ENCODE results near the gene TIGD4.

The TIGD4 gene

DNA sequence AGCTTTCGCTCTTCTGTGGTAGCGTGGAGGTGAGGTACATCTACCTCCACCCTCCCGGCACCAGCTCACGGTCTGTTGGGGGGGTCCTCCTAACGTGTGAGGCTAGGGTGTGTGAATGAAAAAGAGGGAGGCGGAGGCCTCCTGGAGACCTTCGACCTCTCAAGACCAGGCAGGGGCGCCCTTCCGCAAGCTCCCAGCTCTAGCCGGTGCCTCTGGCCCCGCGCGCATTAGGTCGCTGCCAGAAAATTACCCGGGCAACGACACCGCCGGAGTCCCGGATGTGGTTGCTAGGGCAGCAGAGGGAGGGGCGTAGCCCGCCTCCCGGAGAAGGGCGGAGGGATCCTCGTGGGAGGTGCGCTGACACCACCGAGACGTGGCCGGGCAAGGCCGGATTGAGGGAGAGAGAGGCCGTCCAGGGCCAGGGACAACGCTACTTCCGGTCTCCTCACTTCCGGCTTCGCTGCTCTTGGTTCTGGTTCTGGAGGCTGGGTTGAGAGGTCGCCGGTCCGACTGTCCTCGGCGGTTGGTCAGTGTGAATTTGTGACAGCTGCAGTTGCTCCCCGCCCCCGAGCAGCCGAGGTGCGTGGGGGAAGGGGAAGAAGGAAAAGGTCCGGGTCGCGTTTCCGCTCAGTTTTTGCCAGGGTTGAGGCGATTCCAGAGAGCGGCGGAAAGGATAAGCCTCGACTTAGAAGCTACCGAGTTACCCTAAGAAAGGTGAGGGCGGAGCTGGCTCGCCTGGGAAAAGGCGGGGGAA is at the start of gene TIGD4, which contains the start of gene ARFIP1:
TIGD4 (minus strand) TSS at position 218 of the 754 bp plus-strand sequence. CDS start 8,726 bp downstream, outside the sequence.
ARFIP1 (plus strand) TSS at position 442 of the 754 bp plus-strand sequence. CDS start 49,680 bp downstream, outside the sequence.
- DNase-seq (ENCODE audit: low spot score), result peak; percentile 94

DNA sequence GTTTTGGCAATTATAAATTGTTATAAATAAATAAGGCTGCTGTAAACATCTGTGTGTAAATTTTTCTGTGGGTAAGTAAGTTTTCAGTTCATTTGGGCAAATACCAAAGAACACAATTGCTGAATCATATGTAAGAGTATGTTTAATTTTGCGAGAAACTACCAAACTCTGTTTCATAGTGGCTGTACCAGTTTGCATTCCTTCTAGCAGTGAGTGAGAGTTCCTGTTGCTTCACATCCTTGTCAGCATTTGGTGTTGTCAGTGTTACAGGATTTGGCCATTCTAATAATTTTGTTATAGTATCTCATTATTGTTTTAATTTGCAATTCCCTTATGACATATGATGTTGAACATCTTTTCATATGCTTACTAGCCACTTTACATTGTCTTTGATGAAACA is 48.6 kb upstream of the TIGD4 start:
- DNase-seq (ENCODE audit: low spot score), result no peak

DNA sequence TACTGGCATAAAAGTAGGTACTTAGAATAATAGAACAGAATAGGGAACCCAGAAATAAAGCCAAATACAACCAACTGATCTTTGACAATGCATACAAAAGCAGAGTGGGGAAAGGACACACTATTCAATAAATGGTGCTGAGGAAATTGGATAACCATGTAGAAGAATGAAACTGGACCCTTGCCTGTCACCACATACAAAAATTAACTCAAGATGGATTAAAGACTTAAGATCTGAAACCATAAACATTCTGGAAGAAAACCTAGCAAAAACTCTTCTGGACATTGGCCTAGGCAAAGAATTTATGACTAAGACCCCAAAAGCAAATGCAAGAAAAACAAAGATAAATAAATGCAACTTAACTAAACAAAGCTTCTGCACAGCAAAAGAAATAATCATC is 45.8 kb upstream of the TIGD4 start:
- DNase-seq (ENCODE audit: low spot score), result no peak

DNA sequence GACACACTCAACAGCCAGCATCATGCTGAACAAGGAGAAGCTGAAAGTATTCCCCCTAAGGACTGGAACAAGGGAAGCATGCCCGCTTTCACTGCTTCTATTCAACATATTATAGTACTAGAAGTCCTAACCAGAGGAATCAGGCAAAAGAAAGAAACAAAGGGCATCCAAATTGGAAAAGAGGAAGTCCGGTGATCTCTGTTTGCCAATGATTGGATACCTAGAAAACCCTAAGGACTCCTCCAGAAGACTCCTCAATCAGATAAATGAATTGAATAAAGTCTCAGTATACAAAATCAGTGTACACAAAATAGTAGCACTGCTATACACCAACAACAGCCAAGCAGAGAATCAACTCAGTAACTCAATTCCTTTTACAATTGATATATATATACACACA is 45.0 kb upstream of the TIGD4 start:
- no peak for DNase-seq (ENCODE audit: low spot score)

DNA sequence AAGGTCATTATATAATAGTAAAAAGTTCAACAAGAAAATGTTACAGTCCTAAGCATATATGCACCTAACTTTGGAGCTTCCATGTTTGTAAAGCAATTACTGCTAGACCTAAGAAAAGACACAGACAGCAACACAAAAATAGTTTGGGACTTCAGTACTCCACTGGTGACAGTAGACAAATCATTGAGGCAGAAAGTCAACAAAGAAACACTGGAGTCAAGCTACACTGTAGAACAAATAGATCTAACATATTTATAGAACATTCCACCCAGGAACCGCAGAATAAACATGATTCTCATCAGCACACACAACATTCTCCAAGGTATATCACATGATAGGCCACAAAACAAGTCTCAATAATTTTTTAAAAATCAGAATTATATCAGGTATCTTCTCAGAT is 42.8 kb upstream of the TIGD4 start:
- DNase-seq (ENCODE audit: low spot score), result no peak

DNA sequence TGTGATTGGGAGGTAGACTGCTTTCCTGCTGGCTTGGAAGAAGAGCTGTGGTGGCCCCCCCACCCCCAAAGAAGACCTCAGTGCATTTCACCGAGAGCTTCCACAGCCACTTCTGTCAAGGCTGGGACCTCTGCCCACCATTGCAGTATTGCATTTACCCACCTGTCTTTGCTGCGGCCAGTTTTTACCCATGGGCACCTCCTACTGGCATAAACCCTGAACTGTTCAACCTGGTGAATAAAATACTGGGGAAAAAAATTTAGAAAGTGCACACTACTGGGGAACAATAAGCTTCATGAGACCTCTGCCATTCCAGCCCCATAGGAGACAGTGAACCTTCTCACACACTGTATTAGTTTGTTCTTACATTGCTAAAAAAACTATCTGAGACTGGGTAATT is 40.5 kb upstream of the TIGD4 start:
- DNase-seq (ENCODE audit: low spot score), result no peak

DNA sequence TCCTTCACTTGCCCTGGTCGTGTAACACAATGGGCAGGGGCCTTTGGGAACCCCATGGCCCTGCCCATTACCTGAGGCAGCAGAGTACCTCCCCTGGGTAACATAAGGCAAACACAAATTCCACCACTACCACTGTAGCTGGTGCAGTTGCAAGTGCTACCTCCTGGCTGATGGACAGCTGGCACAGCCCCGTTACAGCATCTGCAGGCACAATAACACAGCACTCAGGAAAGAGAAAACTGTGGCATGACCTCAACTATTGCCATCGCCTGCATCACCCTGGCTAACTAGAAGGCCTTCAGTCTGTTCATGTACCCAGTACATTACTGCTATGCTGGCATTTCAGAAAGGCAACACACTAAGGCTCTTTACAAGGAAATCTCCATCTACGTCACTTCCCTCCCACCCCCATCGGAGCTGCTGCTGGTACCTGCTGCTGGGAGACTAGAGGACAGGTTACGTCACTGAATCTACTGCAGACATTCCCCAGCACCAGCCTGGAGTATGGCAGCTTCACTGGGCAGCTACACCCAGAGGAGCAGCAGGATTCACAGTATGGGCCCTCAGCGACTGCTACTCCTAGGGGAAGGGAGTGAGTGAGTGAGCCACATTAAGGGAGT is 39.6 kb upstream of the TIGD4 start:
- no peak for DNase-seq (ENCODE audit: low spot score)

DNA sequence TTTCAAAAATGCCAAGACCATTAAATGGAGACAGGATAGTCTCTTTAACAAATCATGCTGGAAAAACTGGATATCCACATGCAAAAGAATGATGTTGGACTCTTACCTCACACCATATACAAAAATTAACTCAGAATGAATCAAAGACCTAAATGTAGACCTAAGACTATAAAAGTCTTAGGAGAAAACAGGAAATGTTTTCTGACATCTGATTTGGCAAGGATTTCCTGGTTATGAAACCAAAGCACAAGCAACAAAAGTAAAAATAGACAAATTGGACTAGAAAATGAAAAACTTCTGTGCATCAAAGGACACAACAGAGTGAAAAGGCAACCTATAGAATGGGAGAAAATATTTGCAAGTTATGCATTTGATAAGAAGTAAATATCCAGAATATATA is 37.8 kb upstream of the TIGD4 start:
- DNase-seq (ENCODE audit: low spot score), result no peak

DNA sequence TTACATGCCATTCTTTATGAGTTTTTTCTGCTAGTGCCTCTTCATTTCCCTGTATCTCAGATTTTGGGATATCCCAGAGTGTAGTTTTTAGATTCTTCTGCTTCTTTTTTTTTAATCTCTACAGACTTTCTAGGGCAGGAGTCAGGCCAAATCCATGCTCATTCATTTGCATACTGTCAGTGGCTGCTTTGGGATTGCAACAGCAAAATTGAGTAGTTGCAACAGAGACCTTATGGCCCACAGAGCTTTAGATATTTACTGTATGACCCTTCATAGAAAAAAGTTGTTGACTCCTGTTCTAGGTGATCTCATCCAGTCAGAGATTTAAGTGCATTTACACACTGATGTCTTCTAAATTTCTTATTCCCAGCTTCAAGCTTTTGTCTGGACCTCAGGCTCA is 35.5 kb upstream of the TIGD4 start:
- DNase-seq (ENCODE audit: low spot score), result no peak

DNA sequence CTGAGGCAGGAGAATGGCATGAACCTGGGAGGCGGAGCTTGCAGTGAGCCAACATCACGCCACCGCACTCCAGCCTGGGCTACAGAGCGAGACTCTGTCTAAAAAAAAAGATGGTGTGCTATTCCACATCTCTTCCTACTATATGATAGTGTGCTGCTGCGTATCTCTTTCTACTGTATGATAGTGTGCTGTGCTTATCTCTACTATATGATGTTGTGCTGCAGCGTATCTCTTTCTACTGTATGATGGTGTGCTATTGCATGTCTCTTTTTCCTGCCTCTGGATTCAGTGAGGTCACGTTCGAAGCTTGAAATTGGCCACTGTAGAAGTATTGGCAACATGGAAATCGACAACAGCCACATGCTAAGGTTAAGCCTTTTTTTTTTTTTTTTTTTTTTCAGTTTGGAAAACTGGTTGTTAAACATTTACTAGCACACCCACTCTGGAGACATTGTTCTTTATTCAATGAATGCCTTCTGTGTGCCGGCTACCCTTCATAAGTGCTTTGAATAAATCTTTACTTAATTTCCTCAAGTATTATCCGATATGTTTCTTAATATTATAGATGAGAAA is 31.3 kb upstream of the TIGD4 start:
- DNase-seq (ENCODE audit: low spot score), result no peak

DNA sequence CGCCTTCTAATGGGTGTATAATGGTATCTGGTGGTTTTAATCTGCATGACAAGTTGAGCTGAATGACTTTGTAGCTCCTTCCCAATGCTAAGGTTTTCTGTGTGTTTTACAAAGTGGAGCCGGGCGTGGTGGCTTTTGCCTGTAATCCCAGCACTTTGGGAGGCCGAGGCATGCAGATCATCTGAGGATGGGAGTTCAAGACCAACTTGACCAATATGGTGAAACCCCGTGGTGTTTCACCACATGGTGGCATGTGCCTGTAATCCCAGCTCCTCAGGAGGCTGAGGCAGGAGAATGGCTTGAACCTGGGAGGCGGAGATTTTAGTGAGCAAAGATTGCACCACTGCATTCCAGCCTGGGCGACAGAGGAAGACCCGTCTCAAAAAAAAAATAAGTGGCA is 29.1 kb upstream of the TIGD4 start:
- no peak for DNase-seq (ENCODE audit: low spot score)

DNA sequence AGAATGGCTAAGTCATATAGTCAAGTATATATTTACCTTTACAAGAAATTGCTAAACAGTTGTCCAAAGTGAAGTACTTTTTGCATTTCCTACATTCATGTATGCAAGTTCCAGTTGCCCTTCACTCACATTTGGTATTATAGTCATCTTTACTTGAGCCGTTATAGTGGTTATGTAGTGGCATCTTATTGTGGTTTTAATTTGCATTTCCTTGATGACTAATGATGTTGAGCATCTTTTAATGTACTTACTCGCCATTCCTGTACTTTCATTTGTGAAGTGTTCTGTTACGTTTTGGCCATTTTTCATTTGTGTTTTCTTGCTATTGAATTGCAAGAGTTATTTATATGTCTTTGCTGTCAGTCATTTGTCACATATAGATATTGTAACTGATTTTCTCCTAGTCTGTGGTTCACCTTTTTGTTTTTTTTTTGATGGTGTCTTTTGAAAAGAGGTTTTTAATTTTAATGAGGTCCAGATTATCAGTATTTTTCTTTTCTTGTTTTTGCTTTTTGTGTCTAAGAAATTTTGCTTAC is 27.8 kb upstream of the TIGD4 start:
- DNase-seq (ENCODE audit: low spot score), result peak; percentile 28

DNA sequence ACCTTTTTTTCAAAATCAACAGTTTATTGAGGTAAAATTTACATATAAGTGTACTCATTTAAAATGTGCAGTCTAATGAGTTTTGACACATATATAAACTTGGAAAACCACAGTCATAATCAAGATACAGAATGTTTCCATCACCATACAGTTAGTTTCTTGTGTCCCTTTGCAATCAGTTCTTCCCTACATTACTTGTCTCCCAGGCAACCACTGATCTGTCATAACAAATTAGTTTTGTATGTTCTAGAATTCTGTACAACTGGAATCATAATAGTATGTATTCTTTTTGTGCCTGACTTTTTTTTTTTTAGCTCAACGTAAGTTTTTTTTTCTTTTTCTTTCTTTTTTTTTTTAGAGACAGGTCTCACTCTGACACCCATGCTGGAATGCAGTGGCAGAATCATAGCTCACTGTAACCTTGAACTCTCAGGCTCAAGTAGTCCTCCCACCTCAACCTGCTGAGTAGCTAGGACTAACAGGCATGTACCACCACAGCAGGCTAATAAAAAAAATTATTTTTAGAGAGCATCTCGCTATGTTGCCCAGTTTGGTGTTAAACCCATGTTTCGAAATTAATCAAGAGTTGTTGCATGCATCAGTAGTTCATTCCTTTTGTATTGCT is 27.1 kb upstream of the TIGD4 start:
- DNase-seq (ENCODE audit: low spot score), result no peak

DNA sequence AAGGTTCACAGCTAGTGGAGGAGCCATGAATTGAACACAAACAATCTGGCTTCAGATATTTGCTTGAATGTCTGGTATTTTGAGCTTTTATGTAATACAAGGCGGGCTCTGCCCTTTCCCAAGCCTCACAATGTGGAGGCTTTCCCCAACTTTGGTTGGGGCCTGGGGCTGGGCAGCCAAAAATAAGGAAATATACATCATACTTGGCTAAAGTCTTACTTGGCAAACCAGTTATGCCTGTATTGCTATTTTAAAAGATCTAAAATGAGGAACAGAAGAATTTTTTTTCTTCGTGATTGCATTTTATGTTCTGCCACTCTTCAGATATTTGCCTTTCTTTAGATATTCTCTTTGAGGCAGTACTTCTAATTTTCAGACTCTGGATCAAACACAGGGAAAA is 26.3 kb upstream of the TIGD4 start:
- DNase-seq (ENCODE audit: low spot score), result no peak

DNA sequence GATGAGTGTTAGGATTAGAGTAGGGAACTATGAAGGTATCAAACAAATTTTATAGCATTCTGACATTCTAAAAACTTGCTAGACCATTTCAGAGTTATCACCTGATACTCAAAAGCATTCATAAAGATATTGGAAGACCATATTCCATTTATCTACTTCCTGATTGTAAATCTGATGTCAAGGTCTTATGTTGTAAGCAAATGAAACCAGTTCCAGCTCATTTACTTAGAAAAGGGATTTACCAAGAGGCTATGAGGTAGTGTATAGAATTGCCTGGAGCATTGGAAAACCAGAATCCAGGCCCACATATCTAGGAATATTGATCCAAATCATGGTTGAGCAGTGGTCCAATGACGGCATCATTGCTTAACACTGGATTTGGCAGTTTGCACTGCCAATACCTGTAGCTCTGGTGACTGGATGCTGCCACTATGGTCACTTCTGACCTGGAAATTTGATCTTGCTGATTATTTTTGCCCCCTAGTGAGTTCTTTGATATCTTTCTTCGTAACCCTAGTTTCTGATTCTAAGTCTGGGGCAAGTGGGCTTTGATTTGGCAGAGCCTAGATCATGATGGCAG is 25.6 kb upstream of the TIGD4 start:
- no peak for DNase-seq (ENCODE audit: low spot score)

DNA sequence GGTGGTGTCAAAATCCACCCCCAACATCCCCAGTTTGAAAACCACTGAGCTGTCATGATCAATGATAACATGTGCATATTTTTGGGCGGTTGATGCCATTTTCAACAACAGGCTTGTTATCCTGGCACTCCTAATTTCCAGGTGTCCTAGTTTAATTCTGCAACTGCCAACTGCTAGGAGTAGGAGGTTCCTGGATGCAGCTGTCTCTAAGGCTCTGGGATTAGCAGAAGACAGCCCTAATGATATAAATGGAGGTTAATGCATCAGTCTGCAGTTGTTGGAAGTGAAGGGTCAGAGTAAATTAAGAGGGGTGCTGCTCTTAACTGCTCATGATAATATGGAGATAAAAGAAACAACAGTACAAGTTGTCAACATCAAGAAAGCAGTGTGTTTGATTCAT is 24.0 kb upstream of the TIGD4 start:
- no peak for DNase-seq (ENCODE audit: low spot score)

DNA sequence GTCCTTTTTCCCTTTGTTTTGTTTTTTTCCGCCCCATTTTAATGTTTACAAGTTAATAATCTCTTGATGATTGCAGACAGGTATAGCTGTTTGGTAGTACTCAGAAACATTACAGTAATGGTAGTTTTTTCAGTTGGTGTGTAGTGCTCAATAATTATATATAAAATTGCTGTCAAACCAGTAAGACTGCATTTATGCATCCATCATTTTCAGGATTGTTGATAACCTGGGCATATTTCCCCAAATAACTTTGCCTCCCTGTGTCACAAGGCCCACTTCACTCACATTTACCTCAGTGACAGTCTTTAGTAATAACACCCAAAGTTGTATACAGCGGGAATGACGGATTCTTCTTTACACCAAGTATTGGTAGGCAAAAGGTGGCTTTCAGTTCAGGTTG is 16.4 kb upstream of the TIGD4 start:
- DNase-seq (ENCODE audit: low spot score), result no peak

DNA sequence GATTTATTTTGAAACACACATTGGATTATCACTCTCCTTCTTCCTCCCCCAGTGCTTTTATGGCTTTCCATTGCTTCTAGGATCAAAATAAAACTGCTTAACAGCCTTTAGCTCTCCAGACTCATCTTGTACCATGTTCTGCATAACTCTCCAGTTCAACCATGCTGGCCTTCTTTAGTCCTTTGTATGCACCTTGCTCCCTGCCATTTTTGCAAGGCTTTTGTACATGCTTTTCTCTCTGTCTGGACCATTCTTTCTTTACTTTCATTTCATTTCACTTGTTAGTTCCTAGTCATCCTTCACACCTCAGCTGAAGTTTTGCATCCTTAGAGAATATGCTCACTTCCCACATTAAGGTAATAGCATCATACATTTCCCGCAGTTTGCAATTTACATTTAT is 7.1 kb upstream of the TIGD4 start:
- DNase-seq (ENCODE audit: low spot score), result no peak

DNA sequence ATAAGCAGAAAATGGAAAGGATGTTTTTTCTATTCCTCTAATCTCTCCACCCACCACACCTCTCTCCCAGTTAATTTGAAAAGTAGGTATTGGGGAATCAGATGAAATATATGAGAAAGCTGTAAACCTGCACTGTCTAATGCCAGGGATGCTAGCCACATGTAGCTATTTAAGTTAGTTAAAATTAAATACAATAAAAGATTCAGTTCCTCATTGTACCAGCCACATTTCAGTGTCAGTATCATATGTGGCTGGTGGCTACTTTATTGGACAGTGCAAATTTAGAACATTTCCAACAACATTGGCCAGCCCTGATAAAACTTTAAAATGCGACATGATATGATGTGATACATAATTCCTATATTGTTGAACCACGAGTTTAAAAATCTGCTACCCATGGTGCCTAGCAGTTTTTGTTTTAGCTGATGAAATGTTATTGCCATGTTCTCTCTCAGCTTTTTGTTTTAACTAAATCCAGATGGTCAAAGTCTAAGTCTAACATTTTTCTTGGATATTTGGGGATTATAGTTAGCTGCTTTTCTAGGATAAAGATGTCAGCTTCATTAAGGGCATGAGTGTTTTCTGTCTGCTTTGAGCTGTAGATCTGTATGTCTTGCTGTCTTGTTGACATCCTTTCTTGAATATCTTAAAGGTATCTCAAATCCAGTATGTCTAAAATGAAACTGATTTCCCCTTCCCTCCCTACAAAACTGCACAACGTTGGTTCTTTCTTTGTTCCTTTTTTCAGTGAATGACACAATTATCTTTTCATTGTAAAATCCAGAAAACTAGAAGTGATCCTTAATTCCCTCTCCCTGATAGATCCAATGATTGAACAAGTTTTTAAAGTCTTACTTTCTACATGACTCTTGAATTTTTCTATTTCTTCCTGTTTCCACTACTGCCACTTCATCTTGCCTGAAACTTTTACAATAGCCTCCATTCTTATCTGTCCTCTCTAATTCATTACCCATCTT is 6.4 kb upstream of the TIGD4 start:
- no peak for DNase-seq (ENCODE audit: low spot score)

DNA sequence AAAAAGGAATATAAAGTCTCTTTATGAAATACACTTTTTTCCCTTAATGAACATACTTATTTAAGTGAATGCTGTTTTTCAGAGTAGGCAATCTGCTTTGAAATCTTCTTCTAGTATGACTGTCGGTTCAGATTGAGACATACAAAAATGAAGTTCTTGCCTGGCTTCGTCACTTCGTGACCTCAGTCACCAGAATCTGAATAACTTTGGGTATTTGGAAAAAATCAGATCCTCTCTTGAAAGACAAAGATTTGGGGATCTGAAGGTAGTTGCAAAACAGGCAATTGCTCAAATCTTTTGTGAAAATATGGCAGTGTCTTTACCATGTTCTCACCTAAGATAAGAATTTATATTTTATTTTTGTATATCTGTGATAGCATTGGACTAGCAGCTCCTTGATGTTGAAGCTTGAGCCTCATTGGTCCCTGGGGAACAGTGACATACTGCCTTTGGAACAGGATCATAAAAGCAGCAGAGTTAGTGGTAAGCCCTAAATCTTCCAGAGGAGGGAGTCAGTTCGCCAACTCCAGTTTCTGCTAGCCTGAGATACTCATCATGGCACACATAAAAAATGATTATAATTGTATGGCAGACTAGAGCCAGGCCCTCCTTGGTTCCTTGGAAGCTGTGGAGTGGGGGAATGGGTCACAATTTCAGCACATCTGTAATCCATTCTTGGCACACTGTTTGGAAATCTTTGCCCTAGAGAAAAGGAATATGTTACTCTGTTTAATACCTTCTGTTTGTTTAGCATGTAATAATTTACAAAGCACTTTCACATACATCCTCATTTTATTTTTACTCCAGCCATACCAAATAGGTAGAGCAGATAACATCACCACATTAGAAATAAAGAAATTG is 5.2 kb upstream of the TIGD4 start:
- DNase-seq (ENCODE audit: low spot score), result no peak
